Type B pancreatic cell (in vitro differentiated cells): ENCODE measurements around the gene ZNF503. TPM values are rescaled to one million over a fixed set of nuclear protein-coding genes. Genes with fewer than 3 reads are reported as not detected.
"Not testable (repeated sequence)": the region's sequence is repeated elsewhere in the genome, so short reads cannot be mapped to it uniquely, and the experiment has no call there.

Source experiments
- DNase-seq: peaks from one replicate; pipeline ENCODE4 v3.0.0; 2021; ENCODE audit warnings: mixed read lengths; ENCODE audit not compliant: unreplicated experiment; ENCODE audit errors: extremely low spot score
- H3K27ac Mint-ChIP-seq: 2 replicates; pipeline ENCODE4 v1.8.0; 2021; ENCODE audit warnings: mild to moderate bottlenecking, mixed read lengths
- H3K27me3 Mint-ChIP-seq: 2 replicates; pipeline ENCODE4 v1.8.0; 2021; ENCODE audit warnings: mixed read lengths
- H3K36me3 Mint-ChIP-seq: 2 replicates; pipeline ENCODE4 v1.8.0; 2021; ENCODE audit warnings: mixed read lengths
- H3K4me1 Mint-ChIP-seq: one replicate; pipeline ENCODE4 v1.8.0; 2021; ENCODE audit warnings: mixed read lengths; ENCODE audit not compliant: unreplicated experiment
- H3K4me3 Mint-ChIP-seq: 2 replicates; pipeline ENCODE4 v1.8.0; 2021; ENCODE audit warnings: mild to moderate bottlenecking, mixed read lengths
- H3K9me3 Mint-ChIP-seq: 2 replicates; pipeline ENCODE4 v1.8.0; 2021; ENCODE audit warnings: mixed read lengths
- CTCF ChIP-seq: fragments of 200-600 bp; sonication (generic); conservative IDR thresholded peaks from 2 replicates; pipeline ENCODE4 v1.5.0; 2021; ENCODE audit warnings: antibody characterized with exemption, mild to moderate bottlenecking
- total RNA-seq: library from RNA; stranded (reverse); gene quantifications from 2 replicates; pipeline ENCODE4 v1.2.1, GENCODE V29; 2021; ENCODE audit warnings: low replicate concordance

The ZNF503 gene
- total RNA-seq, 1 donor from 2014 or later: 88.4 TPM

- H3K27me3 Mint-ChIP-seq: peaks cover 30% of the 10 kb centered on the region
- H3K9me3 Mint-ChIP-seq: peaks cover 8% of the 10 kb centered on the region
- H3K4me1 Mint-ChIP-seq: peaks cover 31% of the 10 kb centered on the region
- DNase-seq: no peak
- no peaks in the 10 kb centered on the region for H3K36me3 Mint-ChIP-seq
- H3K4me3 Mint-ChIP-seq: no peak overlapping the region
- no peak for TF ChIP-seq CTCF
- no peak overlapping the region for H3K27ac Mint-ChIP-seq
Measured at GRCh38 chr10:75367901-75368300, 33.7 kb downstream of the ZNF503 start.

GRCh38 chr10:75367021-75367487, 34.5 kb downstream of the ZNF503 start:
- Mint-ChIP-seq H3K27me3 (peaks cover 23% of the 10 kb centered on the region), H3K4me1 (peaks cover 31% of the 10 kb centered on the region), H3K4me3 (peak overlapping the region; percentile 30), H3K36me3 (no peaks in the 10 kb centered on the region), H3K9me3 (peaks cover 8% of the 10 kb centered on the region), H3K27ac (no peak overlapping the region)
- no peak for TF ChIP-seq CTCF
- DNase-seq: no peak

- TF ChIP-seq CTCF: no peak
- Mint-ChIP-seq H3K4me3 (peak overlapping the region; percentile 65), H3K36me3 (no peaks in the 10 kb centered on the region), H3K9me3 (peaks cover 11% of the 10 kb centered on the region), H3K4me1 (peaks cover 43% of the 10 kb centered on the region), H3K27ac (peak overlapping the region; percentile 39), H3K27me3 (peaks cover 12% of the 10 kb centered on the region)
- no peak for DNase-seq
Measured at GRCh38 chr10:75363431-75363830, 38.1 kb downstream of the ZNF503 start.

GRCh38 chr10:75359876-75360275, 41.7 kb downstream of the ZNF503 start:
- Mint-ChIP-seq H3K9me3 (peaks cover 20% of the 10 kb centered on the region), H3K27ac (peak overlapping the region; percentile 86), H3K4me1 (peaks cover 28% of the 10 kb centered on the region)
- H3K27me3 Mint-ChIP-seq, DNase-seq, H3K4me3 Mint-ChIP-seq, H3K36me3 Mint-ChIP-seq: not testable (repeated sequence)

GRCh38 chr10:75358835-75359421, 42.6 kb downstream of the ZNF503 start:
- Mint-ChIP-seq H3K36me3 (no peaks in the 10 kb centered on the region), H3K27me3 (peaks cover 8% of the 10 kb centered on the region), H3K27ac (peak overlapping the region; percentile 86), H3K4me1 (peaks cover 20% of the 10 kb centered on the region), H3K9me3 (peaks cover 20% of the 10 kb centered on the region), H3K4me3 (peak overlapping the region; percentile 26)
- TF ChIP-seq CTCF: no peak
- DNase-seq: no peak

- H3K4me3 Mint-ChIP-seq: no peak overlapping the region
- H3K9me3 Mint-ChIP-seq: peaks cover 16% of the 10 kb centered on the region
- no peak for TF ChIP-seq CTCF
- peaks cover 6% of the 10 kb centered on the region for H3K27me3 Mint-ChIP-seq
- no peaks in the 10 kb centered on the region for H3K36me3 Mint-ChIP-seq
- H3K27ac Mint-ChIP-seq: peak overlapping the region; percentile 86
- no peak for DNase-seq
- peaks cover 16% of the 10 kb centered on the region for H3K4me1 Mint-ChIP-seq
Measured at GRCh38 chr10:75358132-75358531, 43.4 kb downstream of the ZNF503 start.
